ENCODE measurements around the gene COMMD9.

The COMMD9 gene

DNA sequence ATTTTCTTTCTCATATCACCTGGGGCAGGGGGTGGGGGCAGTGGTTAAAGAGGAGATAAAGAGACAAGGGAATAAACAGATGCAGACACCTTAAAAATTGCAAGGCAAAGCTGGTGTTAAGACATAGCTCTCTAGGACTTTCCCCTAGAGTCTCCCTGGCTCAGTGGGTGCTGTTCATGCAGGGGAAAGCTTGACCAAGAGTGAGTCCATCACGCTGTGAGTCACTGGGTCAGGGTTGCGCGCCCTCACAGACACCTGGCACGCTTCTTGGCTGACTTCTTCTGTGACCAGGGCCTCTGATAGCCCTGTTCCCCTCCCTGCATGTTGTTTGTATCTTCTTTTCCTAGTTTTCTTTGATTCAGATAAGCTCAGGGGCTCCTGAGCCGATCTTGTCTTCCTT, 31.9 kb downstream of the COMMD9 start:
- DNase-seq (ENCODE audit: low read depth in 2 of 2): no peak

GRCh38 chr11:36254713-36255112, 34.5 kb downstream of the COMMD9 start:
- no peak for DNase-seq (ENCODE audit: low read depth in 2 of 2)

GRCh38 chr11:36253238-36253637, 36.0 kb downstream of the COMMD9 start:
- DNase-seq (ENCODE audit: low read depth in 2 of 2): no peak

DNA sequence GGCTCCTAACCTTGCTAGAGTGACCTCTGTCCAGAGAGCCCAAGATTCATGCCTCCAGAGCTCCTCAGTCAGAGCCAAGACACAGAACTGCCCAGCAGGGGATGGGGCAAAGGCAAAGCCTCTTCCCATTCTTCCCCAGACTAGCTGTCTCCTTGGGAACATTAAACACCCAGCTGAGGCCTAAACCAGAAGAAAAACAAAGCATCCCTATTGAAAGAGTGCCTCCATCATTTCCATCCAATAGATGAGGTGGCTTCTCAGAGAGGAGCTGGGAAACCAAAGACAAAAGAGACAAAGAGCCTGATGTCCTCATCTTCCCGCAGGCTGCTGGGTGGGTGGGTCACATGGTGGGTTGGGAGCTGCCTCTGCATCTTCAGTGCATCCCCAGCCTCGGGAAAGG, 37.4 kb downstream of the COMMD9 start:
- no peak for DNase-seq (ENCODE audit: low read depth in 2 of 2)

DNA sequence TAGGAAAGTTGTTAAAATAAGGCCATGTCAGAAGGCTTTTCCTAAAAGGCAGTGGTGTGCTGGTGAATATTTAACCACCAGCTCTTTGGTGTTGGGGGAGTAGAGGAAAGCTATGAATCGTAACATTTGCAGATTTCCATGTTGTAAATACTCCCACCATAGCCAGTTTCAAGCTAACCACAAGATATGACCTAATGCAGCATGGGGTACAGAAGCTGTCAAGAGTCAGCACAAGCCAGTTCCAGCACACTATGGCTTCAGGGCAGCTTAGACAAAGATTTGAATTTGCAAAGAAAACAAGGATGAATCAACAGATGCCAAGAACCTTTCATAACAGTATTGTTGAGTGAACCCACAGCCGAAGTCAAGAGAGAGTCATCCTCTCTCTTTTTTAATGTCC, 40.0 kb downstream of the COMMD9 start:
- no peak for DNase-seq (ENCODE audit: low read depth in 2 of 2)

DNA sequence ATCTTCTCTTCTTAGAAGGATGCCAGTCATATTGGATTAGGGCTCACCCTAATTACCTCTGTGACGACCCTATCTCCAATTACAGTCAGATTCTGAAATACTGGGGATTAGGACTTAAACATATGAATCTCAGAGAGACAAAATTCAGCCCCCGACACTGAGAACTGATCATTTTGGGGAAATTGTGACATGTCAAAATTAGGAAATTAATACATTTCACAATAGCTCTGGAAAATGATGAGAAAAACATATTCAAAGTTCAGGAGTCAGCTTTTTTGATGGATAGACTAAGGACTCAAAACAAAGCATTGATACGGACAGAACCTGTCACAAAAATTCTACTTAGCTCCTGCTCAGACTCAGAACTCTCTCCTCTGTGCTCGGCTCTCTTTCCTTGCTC, 40.8 kb downstream of the COMMD9 start:
- no peak for DNase-seq (ENCODE audit: low read depth in 2 of 2)

- DNase-seq (ENCODE audit: low read depth in 2 of 2): no peak
These were observed 41.7 kb downstream of the COMMD9 start for GRCh38 chr11:36247493-36247892.

DNA sequence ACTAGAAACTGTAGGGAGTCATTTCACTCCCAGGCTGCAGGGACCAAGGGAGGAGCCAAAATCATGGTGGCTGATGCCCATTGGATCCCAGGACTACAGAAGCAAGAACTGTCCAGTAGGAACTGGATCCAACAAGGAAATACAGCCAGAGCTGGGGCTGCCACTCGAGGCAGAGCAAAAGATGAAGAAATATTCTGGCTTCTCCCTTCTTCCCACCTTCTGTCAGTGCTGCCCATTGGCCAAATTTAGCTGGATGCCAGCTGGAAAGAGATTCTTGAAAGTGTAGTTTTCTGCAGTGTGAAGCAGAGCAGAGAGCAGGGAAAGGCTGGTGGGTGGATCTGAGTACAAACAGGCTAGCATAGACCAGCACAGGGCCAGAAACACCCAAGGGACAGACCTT, 45.6 kb downstream of the COMMD9 start:
- no peak for DNase-seq (ENCODE audit: low read depth in 2 of 2)

GRCh38 chr11:36241497-36241896, 47.7 kb downstream of the COMMD9 start:
- DNase-seq (ENCODE audit: low read depth in 2 of 2): no peak

- no peak for DNase-seq (ENCODE audit: low read depth in 2 of 2)
These were observed 48.4 kb downstream of the COMMD9 start for GRCh38 chr11:36240801-36241200.

- no peak for DNase-seq (ENCODE audit: low read depth in 2 of 2)
These were observed 49.1 kb downstream of the COMMD9 start for GRCh38 chr11:36240173-36240572.

DNA sequence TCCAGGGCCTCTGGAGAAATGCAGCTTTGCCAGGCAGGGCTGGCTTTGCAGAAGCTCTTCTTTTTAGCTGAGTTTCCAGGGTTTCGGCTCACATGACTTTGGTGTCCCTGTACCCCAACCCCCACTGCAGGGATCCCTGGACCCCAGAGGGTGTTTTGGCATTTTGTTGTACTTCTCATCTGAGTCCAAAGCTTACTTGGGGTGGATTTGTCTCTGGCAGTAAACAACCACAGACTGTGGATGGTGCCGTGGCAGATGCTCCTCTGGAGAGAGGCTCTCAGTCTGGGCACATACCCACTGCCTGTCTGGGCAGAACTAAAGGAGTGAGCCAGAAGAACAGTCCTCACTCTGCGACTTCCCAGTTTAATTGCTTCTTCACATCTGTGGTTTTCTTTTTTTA, 49.6 kb downstream of the COMMD9 start:
- no peak for DNase-seq (ENCODE audit: low read depth in 2 of 2)

DNA sequence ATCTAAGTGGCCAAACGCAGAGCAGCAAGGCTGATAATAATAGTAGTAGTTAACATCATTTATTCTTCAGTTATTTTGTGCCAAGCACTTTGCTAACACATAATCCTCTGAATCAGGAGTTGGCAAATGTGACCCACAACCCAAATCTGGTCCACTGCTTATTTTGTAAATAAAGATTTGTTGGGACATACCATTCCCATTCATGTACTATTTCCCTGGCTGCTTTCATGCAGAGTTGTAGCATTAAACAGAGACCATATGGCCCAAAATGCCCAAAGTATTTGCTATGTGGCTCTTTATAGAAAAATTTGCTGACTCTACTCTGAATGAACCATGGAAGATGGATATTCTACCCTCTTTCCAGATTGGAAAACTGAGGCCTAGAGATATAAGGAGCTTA, 50.3 kb downstream of the COMMD9 start:
- DNase-seq (ENCODE audit: low read depth in 2 of 2): no peak

DNA sequence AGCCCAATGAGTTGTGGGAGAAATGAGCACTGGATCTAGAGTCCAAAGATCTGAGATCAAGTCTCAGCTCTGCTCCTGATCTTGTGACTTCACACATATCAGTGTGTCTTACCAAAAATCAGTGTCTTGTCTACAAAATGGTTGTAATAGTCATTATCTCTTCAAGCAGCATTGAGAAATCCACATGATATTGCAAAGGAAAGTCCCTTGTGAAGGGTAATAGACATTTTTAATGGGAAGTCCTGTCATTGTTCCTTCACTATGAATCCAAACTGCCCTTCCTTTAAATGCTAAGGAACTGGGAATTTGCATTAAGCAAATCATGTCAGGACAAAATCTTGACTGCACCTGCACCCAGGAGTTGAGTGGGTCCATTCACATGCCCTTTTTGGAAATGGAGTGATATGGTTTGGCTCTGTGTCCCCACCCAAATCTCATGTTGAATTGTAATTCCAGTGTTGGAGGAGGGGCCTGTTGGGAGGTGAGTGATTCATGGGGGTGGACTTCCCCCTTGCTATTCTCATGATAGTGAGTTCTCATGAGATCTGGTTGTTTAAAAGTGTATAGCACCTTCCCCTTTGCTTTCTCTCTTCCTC, 51.1 kb downstream of the COMMD9 start:
- DNase-seq (ENCODE audit: low read depth in 2 of 2): no peak

GRCh38 chr11:36237391-36237790, 51.8 kb downstream of the COMMD9 start:
- no peak for DNase-seq (ENCODE audit: low read depth in 2 of 2)

- no peak for DNase-seq (ENCODE audit: low read depth in 2 of 2)
These were observed 53.5 kb downstream of the COMMD9 start for GRCh38 chr11:36235750-36236149.

- no peak for DNase-seq (ENCODE audit: low read depth in 2 of 2)
These were observed 54.4 kb downstream of the COMMD9 start for GRCh38 chr11:36234825-36235224.

DNA sequence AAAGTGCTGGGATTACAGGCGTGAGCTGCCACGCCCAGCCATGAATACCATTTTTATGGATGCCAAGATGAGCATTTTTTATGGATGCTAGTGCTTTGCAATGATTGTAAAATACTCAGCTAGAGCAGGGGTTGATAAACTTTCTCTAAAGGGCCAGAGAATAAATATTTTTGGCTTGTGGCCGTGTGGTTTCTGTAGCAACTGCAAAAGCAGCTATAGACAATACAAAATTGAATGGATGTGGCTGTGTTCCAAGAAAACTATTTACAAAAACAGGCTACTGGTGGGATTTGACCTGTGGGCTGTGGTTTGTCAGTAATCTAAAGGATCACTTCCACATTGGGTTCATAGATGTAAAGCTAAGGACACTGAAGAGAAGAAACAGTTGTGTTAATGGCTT, 56.0 kb downstream of the COMMD9 start:
- no peak for DNase-seq (ENCODE audit: low read depth in 2 of 2)

DNA sequence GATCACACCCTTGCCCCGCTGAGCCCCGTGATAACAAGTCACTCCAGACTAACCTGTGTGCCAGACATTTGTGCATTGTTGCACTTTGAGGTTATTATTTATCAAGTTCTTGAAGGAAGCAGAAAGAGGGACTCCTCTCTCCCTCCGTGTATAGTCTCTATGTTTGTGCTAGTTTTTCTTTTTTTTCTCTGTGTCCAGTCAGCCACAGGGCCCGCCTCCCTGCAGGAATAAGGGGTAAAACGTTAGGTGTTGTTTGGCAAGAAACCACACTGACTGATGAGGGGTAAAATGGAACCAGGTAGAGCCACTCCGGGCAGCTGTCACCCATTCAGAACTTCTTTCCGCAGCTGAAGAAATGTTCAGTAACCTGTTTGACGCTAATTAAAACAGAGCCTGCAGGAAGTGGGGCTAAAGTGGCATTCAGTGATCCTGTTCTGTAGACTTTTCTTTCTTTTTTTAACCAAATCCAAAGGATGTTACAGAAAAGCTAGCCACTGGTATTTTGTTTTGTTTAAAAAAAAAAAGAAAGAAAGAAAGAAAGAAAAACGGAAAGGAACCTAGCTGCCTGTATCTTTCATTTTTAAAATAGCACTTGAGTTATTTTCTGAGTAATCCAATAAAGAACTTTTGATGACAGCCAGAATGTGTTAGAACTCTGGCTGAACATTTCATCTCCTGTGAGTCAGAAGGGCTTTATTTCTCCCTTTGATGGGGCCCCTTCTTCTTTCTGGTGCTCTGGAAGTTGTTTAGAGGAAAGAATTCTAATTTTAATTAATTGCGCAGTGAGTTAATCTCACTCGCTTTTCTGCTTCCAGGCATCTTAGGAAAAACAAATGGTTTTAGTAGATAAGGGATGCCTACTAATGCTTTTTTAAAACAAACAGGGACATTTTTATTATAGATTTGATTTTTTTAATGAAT, 58.2 kb downstream of the COMMD9 start:
- no peak for DNase-seq (ENCODE audit: low read depth in 2 of 2)

GRCh38 chr11:36229091-36229705, 60.0 kb downstream of the COMMD9 start:
- no peak for DNase-seq (ENCODE audit: low read depth in 2 of 2)

GRCh38 chr11:36228689-36229088, 60.5 kb downstream of the COMMD9 start:
- no peak for DNase-seq (ENCODE audit: low read depth in 2 of 2)

- no peak for DNase-seq (ENCODE audit: low read depth in 2 of 2)
These were observed 62.2 kb downstream of the COMMD9 start for GRCh38 chr11:36227044-36227443.

Measured in stimulated activated CD4-positive, alpha-beta T cell treated with anti-CD3 and anti-CD28 coated beads, Interleukin-1b, Interleukin-23, amount 100 ng/mL, for 4 hours (primary cell).